HL-60 (cell line): Measurements from ENCODE around the gene GALK2.
"Not testable (repeated sequence)": the region's sequence is repeated elsewhere in the genome, so short reads cannot be mapped to it uniquely, and the experiment has no call there.

ENCODE experiments used
- DNase-seq, 2 experiments: peaks; one replicate each; pipeline ENCODE4 v3.0.0-alpha.2; 2010 to 2020; ENCODE audit warnings: low read depth in 1 of 2, low spot score in 1 of 2
- H3K27ac ChIP-seq: fragments of 250-450 bp; sonication (Bioruptor Pico); replicated peaks from 2 replicates; pipeline ENCODE4 v1.5.1; 2020; ENCODE audit warnings: mild to moderate bottlenecking, moderate library complexity
- H3K27me3 ChIP-seq: fragments of 250-450 bp; sonication (Bioruptor Pico); 2 replicates; pipeline ENCODE4 v1.5.1; 2021; ENCODE audit warnings: mild to moderate bottlenecking, moderate library complexity; ENCODE audit not compliant: insufficient read depth, poor library complexity, severe bottlenecking
- H3K4me3 ChIP-seq: replicated peaks from 2 replicates; pipeline ENCODE4 v1.5.1; 2011; ENCODE audit warnings: mild to moderate bottlenecking, control low read depth, low read length; ENCODE audit not compliant: insufficient read depth
- CTCF ChIP-seq: IDR thresholded peaks from one replicate; pipeline ENCODE4 v1.5.1; 2011; ENCODE audit warnings: low read length, control low read depth, inconsistent platforms; ENCODE audit not compliant: insufficient read depth
- GABPA ChIP-seq: IDR thresholded peaks from 2 replicates; pipeline ENCODE4 v1.6.1; 2012; ENCODE audit warnings: low read depth
- POLR2AphosphoS5 ChIP-seq: IDR thresholded peaks from 2 replicates; pipeline ENCODE4 v1.6.1; 2012; ENCODE audit warnings: low read depth
- REST ChIP-seq: IDR thresholded peaks from 2 replicates; pipeline ENCODE4 v1.6.1; 2012; ENCODE audit warnings: low read depth; ENCODE audit not compliant: insufficient replicate concordance
- SPI1 ChIP-seq: IDR thresholded peaks from 2 replicates; pipeline ENCODE4 v1.6.1; 2012; ENCODE audit warnings: low read depth, mild to moderate bottlenecking, borderline replicate concordance

The GALK2 gene

GRCh38 chr15:49200347-49200746 is 30.3 kb downstream of the GALK2 start:
- Histone ChIP-seq H3K27me3 (no peaks in the 10 kb centered on the region), H3K4me3 (no peak overlapping the region), H3K27ac (no peak overlapping the region)
- TF ChIP-seq REST (no peak), CTCF (no peak), SPI1 (no peak), GABPA (no peak), POLR2AphosphoS5 (no peak)
- DNase-seq = no peak

- H3K4me3 ChIP-seq, H3K27ac ChIP-seq, H3K27me3 ChIP-seq, DNase-seq: not testable (repeated sequence)
Measured at GRCh38 chr15:49208102-49208501, 38.1 kb downstream of the GALK2 start.

- H3K27ac ChIP-seq = no peak overlapping the region
- H3K27me3 ChIP-seq = no peaks in the 10 kb centered on the region
- no peak for TF ChIP-seq SPI1
- DNase-seq = no peak
- no peak overlapping the region for H3K4me3 ChIP-seq
Measured at GRCh38 chr15:49212897-49213296, 42.9 kb downstream of the GALK2 start.

GRCh38 chr15:49215768-49216739 is 46.0 kb downstream of the GALK2 start:
- Histone ChIP-seq H3K27me3 (no peaks in the 10 kb centered on the region), H3K27ac (no peak overlapping the region), H3K4me3 (no peak overlapping the region)
- TF ChIP-seq POLR2AphosphoS5 (no peak), GABPA (no peak), SPI1 (no peak), CTCF (no peak), REST (no peak)
- no peak for DNase-seq
